NK-92 treated with Interleukin-12 subunit alpha and Interleukin-12 subunit beta, amount 100 ng/mL, for 24 hours (cell line): ENCODE measurements around the gene ANO3.

ENCODE experiments used
- DNase-seq: peaks from one replicate; lab custom pipeline; 2025; lab: John Stamatoyannopoulos, UW

Gene ANO3

GRCh38 chr11:26710489-26710888, 378.6 kb downstream of the ANO3 start:
- no peak for DNase-seq

GRCh38 chr11:26712497-26712896, 380.6 kb downstream of the ANO3 start:
- DNase-seq, result no peak
